ENCODE data around the gene CLEC16A.

- TF ChIP-seq RFX1 (IDR thresholded peaks at IDR 0.05) (no peak), ZZZ3 (IDR thresholded peaks at IDR 0.05) (no peak), SIN3A (IDR thresholded peaks at IDR 0.05; ENCODE audit: borderline replicate concordance in 2 of 2, control insufficient read depth in 1 of 2, low read depth in 2 of 2, low read length in 2 of 2) (no peak), ZNF174 (CRISPR knock-in tag; IDR thresholded peaks at IDR 0.05) (no peak), NR1H2 (CRISPR knock-in tag; IDR thresholded peaks at IDR 0.05) (no peak), FOXJ3 (CRISPR knock-in tag; IDR thresholded peaks at IDR 0.05) (no peak), U2AF2 (optimal IDR thresholded peaks at IDR 0.05; ENCODE audit: low read depth, low read length) (no peak), MAX (CRISPR knock-in tag; IDR thresholded peaks at IDR 0.05) (no peak)
- TF ChIP-seq, protein P1, sequence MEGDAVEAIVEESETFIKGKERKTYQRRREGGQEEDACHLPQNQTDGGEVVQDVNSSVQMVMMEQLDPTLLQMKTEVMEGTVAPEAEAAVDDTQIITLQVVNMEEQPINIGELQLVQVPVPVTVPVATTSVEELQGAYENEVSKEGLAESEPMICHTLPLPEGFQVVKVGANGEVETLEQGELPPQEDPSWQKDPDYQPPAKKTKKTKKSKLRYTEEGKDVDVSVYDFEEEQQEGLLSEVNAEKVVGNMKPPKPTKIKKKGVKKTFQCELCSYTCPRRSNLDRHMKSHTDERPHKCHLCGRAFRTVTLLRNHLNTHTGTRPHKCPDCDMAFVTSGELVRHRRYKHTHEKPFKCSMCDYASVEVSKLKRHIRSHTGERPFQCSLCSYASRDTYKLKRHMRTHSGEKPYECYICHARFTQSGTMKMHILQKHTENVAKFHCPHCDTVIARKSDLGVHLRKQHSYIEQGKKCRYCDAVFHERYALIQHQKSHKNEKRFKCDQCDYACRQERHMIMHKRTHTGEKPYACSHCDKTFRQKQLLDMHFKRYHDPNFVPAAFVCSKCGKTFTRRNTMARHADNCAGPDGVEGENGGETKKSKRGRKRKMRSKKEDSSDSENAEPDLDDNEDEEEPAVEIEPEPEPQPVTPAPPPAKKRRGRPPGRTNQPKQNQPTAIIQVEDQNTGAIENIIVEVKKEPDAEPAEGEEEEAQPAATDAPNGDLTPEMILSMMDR (IDR thresholded peaks at IDR 0.05 in 2 of 3, conservative IDR thresholded peaks at IDR 0.05 in 1 of 3; ENCODE audit: insufficient read depth in 2 of 3, low read depth in 1 of 3, low read length in 3 of 3) = no peak
- TF ChIP-seq, protein P2, sequence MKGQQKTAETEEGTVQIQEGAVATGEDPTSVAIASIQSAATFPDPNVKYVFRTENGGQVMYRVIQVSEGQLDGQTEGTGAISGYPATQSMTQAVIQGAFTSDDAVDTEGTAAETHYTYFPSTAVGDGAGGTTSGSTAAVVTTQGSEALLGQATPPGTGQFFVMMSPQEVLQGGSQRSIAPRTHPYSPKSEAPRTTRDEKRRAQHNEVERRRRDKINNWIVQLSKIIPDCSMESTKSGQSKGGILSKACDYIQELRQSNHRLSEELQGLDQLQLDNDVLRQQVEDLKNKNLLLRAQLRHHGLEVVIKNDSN (CRISPR knock-in tag; IDR thresholded peaks at IDR 0.05) = no peak
- TF ChIP-seq, protein P3, sequence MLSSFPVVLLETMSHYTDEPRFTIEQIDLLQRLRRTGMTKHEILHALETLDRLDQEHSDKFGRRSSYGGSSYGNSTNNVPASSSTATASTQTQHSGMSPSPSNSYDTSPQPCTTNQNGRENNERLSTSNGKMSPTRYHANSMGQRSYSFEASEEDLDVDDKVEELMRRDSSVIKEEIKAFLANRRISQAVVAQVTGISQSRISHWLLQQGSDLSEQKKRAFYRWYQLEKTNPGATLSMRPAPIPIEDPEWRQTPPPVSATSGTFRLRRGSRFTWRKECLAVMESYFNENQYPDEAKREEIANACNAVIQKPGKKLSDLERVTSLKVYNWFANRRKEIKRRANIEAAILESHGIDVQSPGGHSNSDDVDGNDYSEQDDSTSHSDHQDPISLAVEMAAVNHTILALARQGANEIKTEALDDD (IDR thresholded peaks at IDR 0.05) = no peak
- TF ChIP-seq, protein P4, sequence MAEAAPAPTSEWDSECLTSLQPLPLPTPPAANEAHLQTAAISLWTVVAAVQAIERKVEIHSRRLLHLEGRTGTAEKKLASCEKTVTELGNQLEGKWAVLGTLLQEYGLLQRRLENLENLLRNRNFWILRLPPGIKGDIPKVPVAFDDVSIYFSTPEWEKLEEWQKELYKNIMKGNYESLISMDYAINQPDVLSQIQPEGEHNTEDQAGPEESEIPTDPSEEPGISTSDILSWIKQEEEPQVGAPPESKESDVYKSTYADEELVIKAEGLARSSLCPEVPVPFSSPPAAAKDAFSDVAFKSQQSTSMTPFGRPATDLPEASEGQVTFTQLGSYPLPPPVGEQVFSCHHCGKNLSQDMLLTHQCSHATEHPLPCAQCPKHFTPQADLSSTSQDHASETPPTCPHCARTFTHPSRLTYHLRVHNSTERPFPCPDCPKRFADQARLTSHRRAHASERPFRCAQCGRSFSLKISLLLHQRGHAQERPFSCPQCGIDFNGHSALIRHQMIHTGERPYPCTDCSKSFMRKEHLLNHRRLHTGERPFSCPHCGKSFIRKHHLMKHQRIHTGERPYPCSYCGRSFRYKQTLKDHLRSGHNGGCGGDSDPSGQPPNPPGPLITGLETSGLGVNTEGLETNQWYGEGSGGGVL (CRISPR knock-in tag; IDR thresholded peaks at IDR 0.05) = no peak
- TF ChIP-seq, protein P5, sequence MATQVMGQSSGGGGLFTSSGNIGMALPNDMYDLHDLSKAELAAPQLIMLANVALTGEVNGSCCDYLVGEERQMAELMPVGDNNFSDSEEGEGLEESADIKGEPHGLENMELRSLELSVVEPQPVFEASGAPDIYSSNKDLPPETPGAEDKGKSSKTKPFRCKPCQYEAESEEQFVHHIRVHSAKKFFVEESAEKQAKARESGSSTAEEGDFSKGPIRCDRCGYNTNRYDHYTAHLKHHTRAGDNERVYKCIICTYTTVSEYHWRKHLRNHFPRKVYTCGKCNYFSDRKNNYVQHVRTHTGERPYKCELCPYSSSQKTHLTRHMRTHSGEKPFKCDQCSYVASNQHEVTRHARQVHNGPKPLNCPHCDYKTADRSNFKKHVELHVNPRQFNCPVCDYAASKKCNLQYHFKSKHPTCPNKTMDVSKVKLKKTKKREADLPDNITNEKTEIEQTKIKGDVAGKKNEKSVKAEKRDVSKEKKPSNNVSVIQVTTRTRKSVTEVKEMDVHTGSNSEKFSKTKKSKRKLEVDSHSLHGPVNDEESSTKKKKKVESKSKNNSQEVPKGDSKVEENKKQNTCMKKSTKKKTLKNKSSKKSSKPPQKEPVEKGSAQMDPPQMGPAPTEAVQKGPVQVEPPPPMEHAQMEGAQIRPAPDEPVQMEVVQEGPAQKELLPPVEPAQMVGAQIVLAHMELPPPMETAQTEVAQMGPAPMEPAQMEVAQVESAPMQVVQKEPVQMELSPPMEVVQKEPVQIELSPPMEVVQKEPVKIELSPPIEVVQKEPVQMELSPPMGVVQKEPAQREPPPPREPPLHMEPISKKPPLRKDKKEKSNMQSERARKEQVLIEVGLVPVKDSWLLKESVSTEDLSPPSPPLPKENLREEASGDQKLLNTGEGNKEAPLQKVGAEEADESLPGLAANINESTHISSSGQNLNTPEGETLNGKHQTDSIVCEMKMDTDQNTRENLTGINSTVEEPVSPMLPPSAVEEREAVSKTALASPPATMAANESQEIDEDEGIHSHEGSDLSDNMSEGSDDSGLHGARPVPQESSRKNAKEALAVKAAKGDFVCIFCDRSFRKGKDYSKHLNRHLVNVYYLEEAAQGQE (IDR thresholded peaks at IDR 0.05; ENCODE audit: borderline replicate concordance) = no peak
- TF ChIP-seq, protein P5 (CRISPR knock-in tag; IDR thresholded peaks at IDR 0.05; ENCODE audit: low read depth) = no peak
- TF ChIP-seq, protein P6, sequence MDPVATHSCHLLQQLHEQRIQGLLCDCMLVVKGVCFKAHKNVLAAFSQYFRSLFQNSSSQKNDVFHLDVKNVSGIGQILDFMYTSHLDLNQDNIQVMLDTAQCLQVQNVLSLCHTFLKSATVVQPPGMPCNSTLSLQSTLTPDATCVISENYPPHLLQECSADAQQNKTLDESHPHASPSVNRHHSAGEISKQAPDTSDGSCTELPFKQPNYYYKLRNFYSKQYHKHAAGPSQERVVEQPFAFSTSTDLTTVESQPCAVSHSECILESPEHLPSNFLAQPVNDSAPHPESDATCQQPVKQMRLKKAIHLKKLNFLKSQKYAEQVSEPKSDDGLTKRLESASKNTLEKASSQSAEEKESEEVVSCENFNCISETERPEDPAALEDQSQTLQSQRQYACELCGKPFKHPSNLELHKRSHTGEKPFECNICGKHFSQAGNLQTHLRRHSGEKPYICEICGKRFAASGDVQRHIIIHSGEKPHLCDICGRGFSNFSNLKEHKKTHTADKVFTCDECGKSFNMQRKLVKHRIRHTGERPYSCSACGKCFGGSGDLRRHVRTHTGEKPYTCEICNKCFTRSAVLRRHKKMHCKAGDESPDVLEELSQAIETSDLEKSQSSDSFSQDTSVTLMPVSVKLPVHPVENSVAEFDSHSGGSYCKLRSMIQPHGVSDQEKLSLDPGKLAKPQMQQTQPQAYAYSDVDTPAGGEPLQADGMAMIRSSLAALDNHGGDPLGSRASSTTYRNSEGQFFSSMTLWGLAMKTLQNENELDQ (CRISPR knock-in tag; IDR thresholded peaks at IDR 0.05; ENCODE audit: borderline replicate concordance) = no peak
Observed at GRCh38 chr16:11174141-11174540, 229.8 kb downstream of the CLEC16A start.

Measured in K562 (cell line).